CD4-positive, alpha-beta T cell (primary cell): ENCODE data around the gene KANK2. TPM values are rescaled to one million over a fixed set of nuclear protein-coding genes. Genes with fewer than 3 reads are reported as not detected.

ENCODE experiments used
- ATAC-seq: fragments of 200-7000 bp; cut with Tn5 transposase; one replicate; pipeline ENCODE4 v1.10.0; 2022; ENCODE audit warnings: mild to moderate bottlenecking; ENCODE audit not compliant: poor library complexity
- CTCF ChIA-PET: fragments of 350-600 bp; sonication (Branson Sonifier 250); formaldehyde crosslinking; loops from one replicate; lab custom pipeline; 2021; ENCODE audit warnings: antibody characterized with exemption, inconsistent platforms; lab: Charles Lee
- POLR2A ChIA-PET: fragments of 350-600 bp; sonication (Branson Sonifier 250); formaldehyde crosslinking; loops from one replicate; lab custom pipeline; 2021; ENCODE audit warnings: antibody characterized with exemption, inconsistent platforms; lab: Charles Lee
- DNase-seq, 14 experiments: peaks; one replicate each; pipeline ENCODE4 v3.0.0-alpha.2; 2013 to 2020; ENCODE audit warnings: mixed read lengths in 2 of 14
- H3K27ac ChIP-seq, 2 donors: one replicate each; pipeline versions ENCODE4 v1.5.1 to v1.7.0; 2013; ENCODE audit warnings: low read length in 2 of 2, low read depth in 1 of 2, mild to moderate bottlenecking in 1 of 2
- H3K27me3 ChIP-seq, 2 experiments: 1 replicate in 1 of 2; 2 replicates in 1 of 2; pipeline versions ENCODE4 v1.6.1 to v1.7.0; 2013; ENCODE audit warnings: low read length in 2 of 2, control low read depth in 1 of 2, mild to moderate bottlenecking in 1 of 2, moderate library complexity in 1 of 2; ENCODE audit not compliant: insufficient read depth in 2 of 2, control insufficient read depth in 1 of 2
- H3K36me3 ChIP-seq: one replicate; pipeline ENCODE4 v1.6.1; 2013; ENCODE audit warnings: low read length, control low read depth; ENCODE audit not compliant: insufficient read depth
- H3K4me1 ChIP-seq: one replicate; pipeline ENCODE4 v1.6.1; 2013; ENCODE audit warnings: low read length, control low read depth; ENCODE audit not compliant: insufficient read depth
- H3K4me3 ChIP-seq: one replicate; pipeline ENCODE4 v1.5.1; 2013; ENCODE audit warnings: mild to moderate bottlenecking, low read length, moderate library complexity
- H3K9me3 ChIP-seq, 2 experiments: 1 replicate in 1 of 2; 2 replicates in 1 of 2; pipeline versions ENCODE4 v1.6.1 to v1.7.0; 2013; ENCODE audit warnings: low read length in 2 of 2, mild to moderate bottlenecking in 2 of 2, control low read depth in 1 of 2, moderate library complexity in 1 of 2; ENCODE audit not compliant: control insufficient read depth in 1 of 2, insufficient read depth in 1 of 2
- H3K27ac Mint-ChIP-seq: one replicate; pipeline ENCODE4 v1.8.0; 2020; ENCODE audit warnings: mixed read lengths
- H3K27me3 Mint-ChIP-seq: one replicate; pipeline ENCODE4 v1.8.0; 2021; ENCODE audit warnings: mixed read lengths
- H3K36me3 Mint-ChIP-seq: one replicate; pipeline ENCODE4 v1.8.0; 2021; ENCODE audit warnings: low read depth, mixed read lengths
- H3K4me1 Mint-ChIP-seq: one replicate; pipeline ENCODE4 v1.8.0; 2021; ENCODE audit warnings: low read depth, mixed read lengths
- H3K4me3 Mint-ChIP-seq: one replicate; pipeline ENCODE4 v1.8.0; 2020; ENCODE audit warnings: mild to moderate bottlenecking, mixed read lengths
- H3K9me3 Mint-ChIP-seq: one replicate; pipeline ENCODE4 v1.8.0; 2020; ENCODE audit warnings: mixed read lengths
- intact Hi-C, 2 experiments: fragments of 100-400 bp; cut with DNase I in 1 of 2; cut with micrococcal nuclease in 1 of 2; formaldehyde crosslinking; loops; one replicate each; pipeline versions ENCODE4 v1.15.1 to v1.9.0; 2023 to 2025; cut with DNase I, micrococcal nuclease
- total RNA-seq, 174 experiments: library from RNA in 2 of 174; stranded (reverse) in 2 of 174; gene quantifications; one replicate each; pipeline ENCODE4 v1.2.3 and lab custom pipeline; 2021 to 2026
- TF ChIP-seq, protein P1 (sequence below): fragments of 200-600 bp; IDR thresholded peaks from one replicate; pipeline ENCODE4 v1.8.0; 2022; ENCODE audit warnings: antibody characterized with exemption, mild to moderate bottlenecking

The KANK2 gene
- total RNA-seq, 2 experiments from 2014 or later, result not detected

DNA sequence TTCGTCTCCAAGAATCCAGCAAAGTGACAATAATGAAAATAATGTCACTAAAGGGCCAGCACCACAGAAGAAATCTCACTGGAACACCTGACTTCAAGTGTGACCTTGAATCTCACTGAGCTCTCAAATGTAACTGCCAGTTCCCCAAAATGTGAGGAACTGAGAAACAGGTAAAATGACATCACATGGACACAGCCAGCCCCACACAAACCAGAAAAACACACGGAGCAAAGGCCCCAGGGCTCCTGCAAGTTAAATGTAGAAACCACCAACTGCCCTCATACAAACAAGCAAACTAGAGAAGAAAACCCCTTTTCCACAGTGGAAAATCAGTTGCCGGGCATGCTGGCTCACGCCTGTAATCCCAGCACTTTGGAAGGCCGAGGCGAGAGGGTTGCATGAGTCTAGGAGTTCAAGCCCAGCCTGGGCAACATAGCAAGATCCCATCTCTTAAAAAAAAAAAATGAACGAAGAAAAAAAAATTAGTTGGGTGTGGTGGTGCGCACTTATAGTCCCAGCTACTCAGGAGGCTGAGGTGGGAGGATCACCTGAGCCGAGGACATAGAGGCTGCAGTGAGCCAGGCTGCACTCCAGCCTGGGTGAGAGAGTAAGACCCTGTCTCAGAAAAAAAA, 8.7 kb upstream of the KANK2 start:
- CTCF ChIA-PET, result no interaction called here

DNA sequence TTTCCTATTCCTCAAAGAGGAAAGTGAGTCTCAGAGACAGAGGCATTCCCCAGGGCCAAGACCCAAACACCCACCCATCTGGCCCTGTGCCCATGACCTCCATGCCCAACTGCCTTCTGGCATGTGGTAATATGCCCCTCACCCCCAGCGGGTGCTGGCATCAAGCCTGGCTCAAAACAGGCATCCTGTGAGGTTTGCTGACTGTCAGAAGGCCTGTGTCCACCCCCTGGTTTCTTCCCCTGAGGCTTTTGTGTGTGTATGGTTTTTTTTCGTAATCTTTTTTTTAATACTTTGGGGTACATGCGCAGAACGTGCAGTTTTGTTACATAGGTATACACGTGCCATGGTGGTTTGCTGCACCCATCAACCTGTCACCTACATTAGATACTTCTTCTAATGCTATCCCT, 7.6 kb upstream of the KANK2 start:
- intact Hi-C loops, result loop anchor here in 1 of 2 experiments (1.0 to 2.0 kb wide), 2 partner anchors 169 to 262 kb away; no protein-coding TSS in a partner anchor
- no peak overlapping the region for H3K4me3 Mint-ChIP-seq
- peaks cover 26% of the 10 kb centered on the region for H3K27me3 Mint-ChIP-seq
- Histone ChIP-seq H3K27ac (no peak overlapping the region), H3K4me3 (no peak overlapping the region), H3K9me3 (no peaks in the 10 kb centered on the region), H3K4me1 (no peaks in the 10 kb centered on the region), H3K36me3 (no peaks in the 10 kb centered on the region), H3K27me3 (no peaks in the 10 kb centered on the region)
- DNase-seq (no peak), ATAC-seq (no peak)
- no peaks in the 10 kb centered on the region for H3K36me3 Mint-ChIP-seq
- ChIA-PET POLR2A (no interaction called here), CTCF (interaction anchor here (0.6 kb wide), 1 partner anchor 24 kb away, joined by 4 read pairs; no protein-coding TSS in a partner anchor)
- H3K9me3 Mint-ChIP-seq, result no peaks in the 10 kb centered on the region
- TF ChIP-seq, protein P1, sequence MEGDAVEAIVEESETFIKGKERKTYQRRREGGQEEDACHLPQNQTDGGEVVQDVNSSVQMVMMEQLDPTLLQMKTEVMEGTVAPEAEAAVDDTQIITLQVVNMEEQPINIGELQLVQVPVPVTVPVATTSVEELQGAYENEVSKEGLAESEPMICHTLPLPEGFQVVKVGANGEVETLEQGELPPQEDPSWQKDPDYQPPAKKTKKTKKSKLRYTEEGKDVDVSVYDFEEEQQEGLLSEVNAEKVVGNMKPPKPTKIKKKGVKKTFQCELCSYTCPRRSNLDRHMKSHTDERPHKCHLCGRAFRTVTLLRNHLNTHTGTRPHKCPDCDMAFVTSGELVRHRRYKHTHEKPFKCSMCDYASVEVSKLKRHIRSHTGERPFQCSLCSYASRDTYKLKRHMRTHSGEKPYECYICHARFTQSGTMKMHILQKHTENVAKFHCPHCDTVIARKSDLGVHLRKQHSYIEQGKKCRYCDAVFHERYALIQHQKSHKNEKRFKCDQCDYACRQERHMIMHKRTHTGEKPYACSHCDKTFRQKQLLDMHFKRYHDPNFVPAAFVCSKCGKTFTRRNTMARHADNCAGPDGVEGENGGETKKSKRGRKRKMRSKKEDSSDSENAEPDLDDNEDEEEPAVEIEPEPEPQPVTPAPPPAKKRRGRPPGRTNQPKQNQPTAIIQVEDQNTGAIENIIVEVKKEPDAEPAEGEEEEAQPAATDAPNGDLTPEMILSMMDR, result no peak
- no peak overlapping the region for H3K27ac Mint-ChIP-seq
- no peaks in the 10 kb centered on the region for H3K4me1 Mint-ChIP-seq

More for the DNA sequence above, 8.7 kb upstream of the KANK2 start:
- intact Hi-C loops, result loop anchor here in 1 of 2 experiments (2.0 kb wide), 1 partner anchor 263 kb away; no protein-coding TSS in a partner anchor
- peaks cover 26% of the 10 kb centered on the region for H3K27me3 Mint-ChIP-seq
- Histone ChIP-seq H3K4me1 (no peaks in the 10 kb centered on the region), H3K4me3 (no peak overlapping the region), H3K27me3 (no peaks in the 10 kb centered on the region), H3K27ac (no peak overlapping the region), H3K36me3 (no peaks in the 10 kb centered on the region), H3K9me3 (no peaks in the 10 kb centered on the region)
- H3K4me3 Mint-ChIP-seq, result no peak overlapping the region
- TF ChIP-seq, protein P1, result no peak
- no peaks in the 10 kb centered on the region for H3K36me3 Mint-ChIP-seq
- DNase-seq, result no peak
- no peaks in the 10 kb centered on the region for H3K9me3 Mint-ChIP-seq
- no peaks in the 10 kb centered on the region for H3K4me1 Mint-ChIP-seq
- no peak for ATAC-seq
- POLR2A ChIA-PET, result no interaction called here
- H3K27ac Mint-ChIP-seq, result no peak overlapping the region

DNA sequence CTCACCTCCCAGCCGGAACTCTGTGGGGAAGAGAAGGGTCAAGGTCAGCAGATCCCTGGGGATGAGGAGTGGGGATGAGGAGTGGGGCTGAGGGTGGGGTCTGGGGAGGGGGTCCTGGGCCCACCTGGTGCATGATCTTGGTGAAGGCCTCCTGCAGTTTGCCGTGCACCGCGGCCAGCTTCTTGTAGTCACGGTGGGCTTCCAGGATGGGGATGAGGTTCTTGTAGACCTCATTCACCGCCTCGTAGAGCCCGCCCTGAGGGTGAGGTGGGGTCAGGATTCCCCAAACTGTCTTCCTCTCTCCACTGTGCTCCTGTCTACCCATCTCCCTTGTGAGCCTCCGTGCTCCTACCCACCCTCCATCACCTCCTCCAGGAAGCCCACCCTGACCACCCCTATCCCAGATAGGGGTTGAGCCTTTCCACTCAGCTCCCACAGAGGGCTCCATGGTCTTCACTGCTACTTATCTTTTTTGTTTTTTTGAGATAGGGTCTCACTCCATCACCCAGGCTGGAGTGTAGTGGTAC, 6.8 kb upstream of the KANK2 start:
- no peak for ATAC-seq
- H3K4me1 ChIP-seq, result no peaks in the 10 kb centered on the region
- ChIA-PET CTCF (interaction anchor here (0.6 kb wide), 1 partner anchor 78 kb away, joined by 4 read pairs; no protein-coding TSS in a partner anchor), POLR2A (no interaction called here)
- Mint-ChIP-seq H3K36me3 (no peaks in the 10 kb centered on the region), H3K27me3 (peaks cover 26% of the 10 kb centered on the region), H3K27ac (no peak overlapping the region), H3K9me3 (no peaks in the 10 kb centered on the region), H3K4me1 (no peaks in the 10 kb centered on the region), H3K4me3 (no peak overlapping the region)
- no peak overlapping the region for H3K27ac ChIP-seq
- intact Hi-C loops, result loop anchor here in 1 of 2 experiments (1.0 to 2.0 kb wide), 2 partner anchors 168 to 261 kb away; no protein-coding TSS in a partner anchor
- TF ChIP-seq, protein P1, result peak; percentile 13
- no peak overlapping the region for H3K4me3 ChIP-seq
- H3K9me3 ChIP-seq, result no peaks in the 10 kb centered on the region
- H3K27me3 ChIP-seq, result peaks cover 0 to 2% of the 10 kb centered on the region in 2 experiments
- DNase-seq, result no peak
- no peaks in the 10 kb centered on the region for H3K36me3 ChIP-seq
